ENCODE measurements around the gene NANOS1.
"Not testable (repeated sequence)": the region's sequence is repeated elsewhere in the genome, so short reads cannot be mapped to it uniquely, and the experiment has no call there.

The NANOS1 gene

GRCh38 chr10:119020627-119020946, 8.9 kb upstream of the NANOS1 start:
- DNase-seq = no peak

GRCh38 chr10:119022846-119023552, 6.5 kb upstream of the NANOS1 start:
- DNase-seq = no peak

GRCh38 chr10:119023553-119023868, 6.0 kb upstream of the NANOS1 start:
- DNase-seq = no peak

GRCh38 chr10:119024882-119025281, 4.6 kb upstream of the NANOS1 start:
- DNase-seq = no peak

- DNase-seq = no peak
These were observed 4.2 kb upstream of the NANOS1 start for GRCh38 chr10:119025336-119025735.

- DNase-seq = no peak
These were observed 3.7 kb upstream of the NANOS1 start for GRCh38 chr10:119025776-119026175.

GRCh38 chr10:119026301-119027110, 3.0 kb upstream of the NANOS1 start:
- DNase-seq = no peak

GRCh38 chr10:119028445-119028899, 1.0 kb upstream of the NANOS1 start:
- not testable (repeated sequence) for DNase-seq

- peak; percentile 66 for DNase-seq
These were observed 458 bp upstream of the NANOS1 start for GRCh38 chr10:119028900-119029612.

GRCh38 chr10:119030421-119031250, 1.1 kb downstream of the NANOS1 start:
- no peak for DNase-seq

GRCh38 chr10:119031496-119032059, 2.1 kb downstream of the NANOS1 start:
- no peak for DNase-seq

GRCh38 chr10:119039161-119039560, 9.6 kb downstream of the NANOS1 start:
- DNase-seq = no peak

- DNase-seq = no peak
These were observed 11.8 kb downstream of the NANOS1 start for GRCh38 chr10:119041326-119041725.

- DNase-seq = no peak
These were observed 12.7 kb downstream of the NANOS1 start for GRCh38 chr10:119042169-119042568.

- DNase-seq = no peak
These were observed 16.0 kb downstream of the NANOS1 start for GRCh38 chr10:119045561-119045960.

GRCh38 chr10:119049361-119049760, 19.8 kb downstream of the NANOS1 start:
- DNase-seq = no peak

GRCh38 chr10:119049777-119050176, 20.3 kb downstream of the NANOS1 start:
- no peak for DNase-seq

- no peak for DNase-seq
These were observed 22.3 kb downstream of the NANOS1 start for GRCh38 chr10:119051775-119052174.

- DNase-seq = no peak
These were observed 26.0 kb downstream of the NANOS1 start for GRCh38 chr10:119055472-119055871.

GRCh38 chr10:119058010-119058409, 28.5 kb downstream of the NANOS1 start:
- no peak for DNase-seq

- no peak for DNase-seq
These were observed 30.0 kb downstream of the NANOS1 start for GRCh38 chr10:119059557-119059956.

- no peak for DNase-seq
These were observed 30.6 kb downstream of the NANOS1 start for GRCh38 chr10:119060107-119060506.

- DNase-seq = no peak
These were observed 31.8 kb downstream of the NANOS1 start for GRCh38 chr10:119061352-119061751.
